Spleen (tissue), 11 donors: ENCODE data around the gene ESM1. TPM values are rescaled to one million over a fixed set of nuclear protein-coding genes. Genes with fewer than 3 reads are reported as not detected.

ENCODE experiments used
- DNase-seq: peaks from one replicate; pipeline ENCODE4 v3.0.0-alpha.2; 2020
- H3K27ac ChIP-seq, 8 donors: fragments of 200-600 bp; sonication (generic) in 7 of 8; 1 replicate in 4 of 8; 2 replicates in 4 of 8; pipeline versions ENCODE4 v1.5.0 to v1.8.0; 2016 to 2021; ENCODE audit warnings: inconsistent platforms in 4 of 8, mild to moderate bottlenecking in 4 of 8, moderate library complexity in 1 of 8
- H3K27me3 ChIP-seq, 7 donors: fragments of 200-600 bp; sonication (generic) in 6 of 7; replicated peaks in 1 of 7; 1 replicate in 4 of 7; 2 replicates in 3 of 7; pipeline versions ENCODE4 v1.5.0 to v1.8.0; 2016 to 2021; ENCODE audit warnings: inconsistent platforms in 3 of 7, mild to moderate bottlenecking in 1 of 7
- H3K36me3 ChIP-seq, 6 donors: fragments of 200-600 bp; sonication (generic) in 5 of 6; 1 replicate in 4 of 6; 2 replicates in 2 of 6; pipeline versions ENCODE4 v1.5.0 to v1.8.0; 2016 to 2021; ENCODE audit warnings: inconsistent platforms in 2 of 6
- H3K4me1 ChIP-seq, 6 donors: fragments of 200-600 bp; sonication (generic) in 5 of 6; 1 replicate in 3 of 6; 2 replicates in 3 of 6; pipeline versions ENCODE4 v1.5.0 to v1.8.0; 2016 to 2021; ENCODE audit warnings: inconsistent platforms in 3 of 6
- H3K4me3 ChIP-seq, 8 donors: fragments of 200-600 bp; sonication (generic) in 7 of 8; 1 replicate in 4 of 8; 2 replicates in 4 of 8; pipeline versions ENCODE4 v1.5.0 to v1.8.0; 2016 to 2021; ENCODE audit warnings: inconsistent platforms in 4 of 8, mild to moderate bottlenecking in 4 of 8, moderate library complexity in 2 of 8
- H3K9me3 ChIP-seq, 8 donors: fragments of 200-600 bp; sonication (generic) in 7 of 8; 1 replicate in 4 of 8; 2 replicates in 4 of 8; pipeline versions ENCODE4 v1.5.0 to v1.8.0; 2016 to 2021; ENCODE audit warnings: inconsistent platforms in 4 of 8
- CTCF ChIP-seq, 11 experiments: fragments of 200-600 bp in 7 of 11; fragments of 450-650 bp in 4 of 11; sonication (generic) in 4 of 11; IDR thresholded peaks in 8 of 11; conservative IDR thresholded peaks in 3 of 11; 1 replicate in 7 of 11; 2 replicates in 4 of 11; pipeline versions ENCODE4 v1.4.0 to v1.8.0; 2016 to 2021; ENCODE audit warnings: antibody characterized with exemption in 11 of 11, inconsistent platforms in 4 of 11, mild to moderate bottlenecking in 1 of 11
- POLR2A ChIP-seq, 3 donors: fragments of 450-650 bp; IDR thresholded peaks; one replicate each; pipeline ENCODE4 v1.5.1; 2017; ENCODE audit warnings: antibody characterized with exemption in 3 of 3, mild to moderate bottlenecking in 1 of 3
- POLR2AphosphoS5 ChIP-seq, 3 donors: sonication (generic); formaldehyde crosslinking; IDR thresholded peaks; one replicate each; pipeline ENCODE4 v1.5.1; 2017; ENCODE audit warnings: antibody characterized with exemption in 3 of 3
- WGBS, 5 donors: extraction: QIAGEN DNeasy Blood & Tissue Kit in 3 of 5; methylation state at CpG; one replicate each; pipeline versions ENCODE4 v1.1.5 to v1.1.7; 2013 to 2018; 5-methylcytosine and 5-hydroxymethylcytosine counted together
- intact Hi-C: fragments of 100-400 bp; cut with DNase I; formaldehyde crosslinking; loops from one replicate; pipeline ENCODE4 v1.15.0; 2023; ENCODE audit warnings: low total_unique reads
- polyA plus RNA-seq, 3 donors: library from polyadenylated mRNA; stranded (reverse); fragments of 200-250 nt; gene quantifications; one replicate each; pipeline ENCODE4 v1.2.1, GENCODE V29; 2013
- total RNA-seq, 7 donors: library from RNA; depleted of rRNA in 3 of 7; stranded (reverse); fragments of >200 nt in 3 of 7; fragmentation: NEBNext Ultra II Directional in 4 of 7; extraction: Animal tissue kit (Norgen Biotek cat#: 25700) in 4 of 7; gene quantifications; one replicate each; pipeline versions ENCODE4 v1.1.0 to v1.2.1, GENCODE V29; 2016 to 2021
- donor health status: healthy with polysubstance abuse.
- donor health status: DM: no; HTN: no; CAD: no; lungs with moderate emphysema.
- donor health status: DM: no; HTN: no; CAD: no.
- donor health status: Bipolar disorder and iron deficiency.
- donor health status: healthy.
- donor health status: DM: no; HTN: no; CAD: no.
- donor health status: DM: yes; HTN: yes; CAD: no.

The ESM1 gene
- total and polyA plus RNA-seq, 10 donors, result 0.09 to 2.4 (median 0.77) TPM; not detected in 1

- intact Hi-C loops, result no loop called here
- WGBS, 5 donors, result 62 to 83% (median 68%) methylated on average over 2 of the region's 2 CpGs
- TF ChIP-seq POLR2A (IDR thresholded peaks at IDR 0.05) (no peak), CTCF (IDR thresholded peaks at IDR 0.05 in 8 of 11, conservative IDR thresholded peaks at IDR 0.05 in 3 of 11) (no peak), POLR2AphosphoS5 (IDR thresholded peaks at IDR 0.05) (no peak)
- Histone ChIP-seq H3K27ac (no peak overlapping the region), H3K4me1 (peaks cover 0 to 4% (median 0%) of the 10 kb centered on the region in 6 donors), H3K4me3 (no peak overlapping the region), H3K36me3 (no peaks in the 10 kb centered on the region), H3K9me3 (no peaks in the 10 kb centered on the region), H3K27me3 (no peaks in the 10 kb centered on the region)
- DNase-seq, result no peak
These were observed 7.9 kb upstream of the ESM1 start for GRCh38 chr5:54993318-54993717.

DNA sequence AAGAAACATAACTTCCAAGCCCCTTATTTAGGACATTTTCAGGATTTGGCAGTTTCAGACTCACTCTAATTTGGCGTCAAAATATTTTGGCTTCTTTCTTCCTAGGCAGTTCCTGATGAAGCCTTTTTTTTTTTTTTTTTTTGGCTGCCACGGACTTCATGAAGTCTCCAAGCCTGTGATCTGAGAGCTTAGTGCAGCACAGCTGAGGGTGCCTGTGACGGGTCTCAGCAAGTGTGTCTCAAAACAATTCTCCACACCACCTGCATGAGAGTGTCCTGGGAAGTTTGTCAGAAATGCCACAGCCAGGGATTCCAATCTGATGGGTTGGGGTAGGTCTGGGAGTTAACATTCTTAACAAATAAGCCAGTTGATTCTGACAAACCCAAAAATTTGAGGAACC is 6.0 kb upstream of the ESM1 start:
- 67 to 93% (median 82%) methylated on average over 3 of the region's 3 CpGs for WGBS, 5 donors
- no peak for DNase-seq
- Histone ChIP-seq H3K27me3 (peaks cover 0 to 3% (median 0%) of the 10 kb centered on the region in 7 donors), H3K4me3 (no peak overlapping the region), H3K27ac (no peak overlapping the region), H3K36me3 (no peaks in the 10 kb centered on the region), H3K9me3 (no peaks in the 10 kb centered on the region), H3K4me1 (peaks cover 0 to 4% (median 0%) of the 10 kb centered on the region in 6 donors)
- intact Hi-C loops, result no loop called here
- TF ChIP-seq POLR2AphosphoS5 (IDR thresholded peaks at IDR 0.05) (no peak), POLR2A (IDR thresholded peaks at IDR 0.05) (no peak), CTCF (IDR thresholded peaks at IDR 0.05 in 8 of 11, conservative IDR thresholded peaks at IDR 0.05 in 3 of 11) (no peak)

DNA sequence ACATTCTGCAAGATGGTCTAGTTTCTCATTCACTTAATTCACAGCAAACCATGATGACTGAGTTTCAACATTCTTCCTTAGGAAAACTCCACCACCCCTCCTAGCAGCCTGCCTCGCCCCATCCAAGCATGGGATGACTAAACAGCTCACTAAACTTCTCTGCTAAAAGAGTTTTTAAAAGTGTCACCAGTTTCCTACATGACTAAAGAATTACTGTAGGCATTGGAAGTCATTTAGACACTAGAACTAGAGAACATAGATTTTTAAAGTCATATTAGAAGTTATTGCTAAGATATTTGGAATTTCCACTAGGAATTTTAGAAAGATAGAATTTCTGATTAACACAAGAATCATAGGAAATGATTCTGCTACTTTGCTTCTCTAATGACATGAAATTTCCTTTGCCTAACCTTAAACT is 5.5 kb upstream of the ESM1 start:
- no peaks in the 10 kb centered on the region for H3K9me3 ChIP-seq
- H3K27ac ChIP-seq, result no peak overlapping the region
- H3K4me1 ChIP-seq, result peaks cover 0 to 4% (median 0%) of the 10 kb centered on the region in 6 donors
- no peak for TF ChIP-seq POLR2A (IDR thresholded peaks at IDR 0.05)
- TF ChIP-seq CTCF (IDR thresholded peaks at IDR 0.05 in 8 of 11, conservative IDR thresholded peaks at IDR 0.05 in 3 of 11), result no peak
- H3K27me3 ChIP-seq, result peaks cover 0 to 5% (median 0%) of the 10 kb centered on the region in 7 donors
- WGBS, 5 donors, result 74 to 97% (median 76%) methylated on average over 1 of the region's 1 CpG
- H3K36me3 ChIP-seq, result no peaks in the 10 kb centered on the region
- intact Hi-C loops, result no loop called here
- DNase-seq, result no peak
- no peak overlapping the region for H3K4me3 ChIP-seq

GRCh38 chr5:54988817-54989216 is 3.4 kb upstream of the ESM1 start:
- TF ChIP-seq CTCF (IDR thresholded peaks at IDR 0.05 in 8 of 11, conservative IDR thresholded peaks at IDR 0.05 in 3 of 11) (no peak), POLR2A (IDR thresholded peaks at IDR 0.05) (no peak), POLR2AphosphoS5 (IDR thresholded peaks at IDR 0.05) (no peak)
- H3K4me3 ChIP-seq, result no peak overlapping the region
- H3K9me3 ChIP-seq, result no peaks in the 10 kb centered on the region
- H3K27me3 ChIP-seq, result peaks cover 0 to 23% (median 10%) of the 10 kb centered on the region in 7 donors
- peaks cover 0 to 4% (median 0%) of the 10 kb centered on the region in 6 donors for H3K4me1 ChIP-seq
- intact Hi-C loops, result no loop called here
- no peak for DNase-seq
- peak overlapping the region in 2 of 8 donors; percentile 4 to 56 for H3K27ac ChIP-seq
- no peaks in the 10 kb centered on the region for H3K36me3 ChIP-seq
- WGBS, 5 donors, result 56 to 75% (median 61%) methylated on average over 2 of the region's 2 CpGs
